Mesodermal cell (in vitro differentiated cells): ENCODE results near the gene HADHA. TPM values are rescaled to one million over a fixed set of nuclear protein-coding genes. Genes with fewer than 3 reads are reported as not detected.

Experiments
- H3K27ac ChIP-seq: 2 replicates; pipeline ENCODE4 v1.7.0; 2013; ENCODE audit warnings: mild to moderate bottlenecking, low read depth, low read length, moderate library complexity; ENCODE audit not compliant: severe bottlenecking
- H3K36me3 ChIP-seq: 2 replicates; pipeline ENCODE4 v1.7.1; 2013; ENCODE audit warnings: mild to moderate bottlenecking, low read length, moderate library complexity; ENCODE audit not compliant: control insufficient read depth, insufficient read depth
- H3K4me1 ChIP-seq: one replicate; pipeline ENCODE4 v1.7.1; 2013; ENCODE audit warnings: mild to moderate bottlenecking, low read length; ENCODE audit not compliant: insufficient read depth, control insufficient read depth, poor library complexity, severe bottlenecking
- H3K4me3 ChIP-seq: 2 replicates; pipeline ENCODE4 v1.7.0; 2013; ENCODE audit warnings: low read length, control low read depth, mild to moderate bottlenecking; ENCODE audit not compliant: insufficient read depth, poor library complexity, severe bottlenecking; ENCODE audit errors: extremely low read depth
- H3K9me3 ChIP-seq: 2 replicates; pipeline ENCODE4 v1.7.1; 2013; ENCODE audit warnings: mild to moderate bottlenecking, low read length, moderate library complexity; ENCODE audit not compliant: control insufficient read depth
- WGBS, 2 experiments: methylation state at CpG; one replicate each; pipeline ENCODE4 v1.1.5; 2013; ENCODE audit warnings: missing lambda C conversion rate in 2 of 2; ENCODE audit not compliant: insufficient coverage in 2 of 2; 5-methylcytosine and 5-hydroxymethylcytosine counted together
- polyA plus RNA-seq, 2 experiments: library from polyadenylated mRNA; stranded (reverse); fragments of 50-300 nt; gene quantifications; one replicate each; pipeline ENCODE4 v1.2.3, GENCODE V29; 2013

Gene HADHA
- polyA plus RNA-seq (2013, experiment 1 of 2), result 128 TPM
- 126 TPM for polyA plus RNA-seq (2013, experiment 2 of 2)

GRCh38 chr2:26244309-26245230, at the start of gene HADHA, which contains the start of gene HADHB:
TSS of gene HADHA (minus strand) at chr2:26244632. CDS start at chr2:26244596, 36 bp downstream.
TSS of gene HADHB (plus strand) at chr2:26244939. CDS start at chr2:26254255, 9,316 bp downstream.
- no peaks in the 10 kb centered on the region for H3K9me3 ChIP-seq
- H3K4me3 ChIP-seq, result peak within 1 kb of the TSS; percentile 91
- WGBS, 2 experiments, result 0% methylated on average over 37 to 49 of the region's 63 CpGs
- H3K27ac ChIP-seq, result peak within 1 kb of the TSS; percentile 99
- H3K4me1 ChIP-seq, result peaks cover 11% of the 10 kb centered on the region
- H3K36me3 ChIP-seq, result peaks cover 6% of the 10 kb centered on the region

DNA sequence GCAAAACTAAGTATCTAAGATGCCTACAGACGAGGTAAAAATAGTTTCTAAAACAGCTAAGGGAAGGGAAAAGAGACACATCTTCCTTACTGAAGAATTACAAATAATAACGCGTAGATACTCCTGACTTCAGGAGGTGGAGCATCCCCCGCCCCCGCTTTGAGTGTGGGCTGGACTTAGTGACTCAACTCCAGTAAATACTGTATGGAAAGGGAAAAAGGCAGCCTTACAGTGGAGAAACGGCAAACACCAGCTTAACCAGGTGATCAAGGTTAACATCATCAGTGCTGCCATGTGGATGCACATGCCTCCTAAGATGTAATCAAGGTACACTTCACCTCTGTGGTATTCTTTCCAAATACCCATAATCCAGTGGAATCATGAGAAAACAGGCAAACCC, 48.2 kb upstream of the HADHA start:
- Histone ChIP-seq H3K4me1 (no peaks in the 10 kb centered on the region), H3K36me3 (peaks cover 11% of the 10 kb centered on the region), H3K9me3 (no peaks in the 10 kb centered on the region), H3K27ac (no peak overlapping the region), H3K4me3 (no peak overlapping the region)
- WGBS, 2 experiments, result 63 to 80% methylated on average over 2 of the region's 6 CpGs

- no peaks in the 10 kb centered on the region for H3K4me1 ChIP-seq
- no peaks in the 10 kb centered on the region for H3K9me3 ChIP-seq
- no peak overlapping the region for H3K4me3 ChIP-seq
- no CpG with 5 or more reads among the region's 1 CpG for WGBS, 2 experiments
- H3K27ac ChIP-seq, result no peak overlapping the region
- peaks cover 35% of the 10 kb centered on the region for H3K36me3 ChIP-seq
Measured at GRCh38 chr2:26290001-26290400, 45.6 kb upstream of the HADHA start.

GRCh38 chr2:26285931-26286330, 41.5 kb upstream of the HADHA start:
- Histone ChIP-seq H3K36me3 (peaks cover 72% of the 10 kb centered on the region), H3K4me1 (peaks cover 6% of the 10 kb centered on the region), H3K27ac (no peak overlapping the region), H3K4me3 (no peak overlapping the region), H3K9me3 (no peaks in the 10 kb centered on the region)
- 85 to 100% methylated on average over 2 to 3 of the region's 3 CpGs for WGBS, 2 experiments

GRCh38 chr2:26284132-26284531, 39.7 kb upstream of the HADHA start:
- H3K4me3 ChIP-seq, result no peak overlapping the region
- peaks cover 6% of the 10 kb centered on the region for H3K4me1 ChIP-seq
- 78 to 88% methylated on average over 1 to 2 of the region's 3 CpGs for WGBS, 2 experiments
- peaks cover 87% of the 10 kb centered on the region for H3K36me3 ChIP-seq
- H3K9me3 ChIP-seq, result no peaks in the 10 kb centered on the region
- no peak overlapping the region for H3K27ac ChIP-seq

DNA sequence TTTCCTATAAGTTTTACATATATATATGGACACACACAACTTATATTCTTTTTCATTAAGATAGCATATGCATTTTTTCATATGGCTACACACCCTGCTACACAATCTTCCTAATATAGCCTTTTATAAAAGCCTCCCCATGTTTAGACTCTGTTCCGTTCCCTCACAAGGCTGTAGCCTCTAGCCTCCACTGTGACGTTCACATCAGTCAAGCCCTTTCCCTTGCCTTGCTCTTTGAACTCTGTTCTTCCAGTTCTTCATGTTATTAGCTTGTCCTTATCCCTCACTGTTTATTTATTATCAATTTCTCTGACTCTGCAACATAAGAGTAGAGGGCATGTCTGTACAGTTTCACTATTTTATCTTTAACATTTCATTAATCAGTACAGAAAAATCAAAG, 39.2 kb upstream of the HADHA start:
- H3K4me1 ChIP-seq, result peaks cover 6% of the 10 kb centered on the region
- H3K9me3 ChIP-seq, result no peaks in the 10 kb centered on the region
- H3K4me3 ChIP-seq, result no peak overlapping the region
- peaks cover 90% of the 10 kb centered on the region for H3K36me3 ChIP-seq
- no peak overlapping the region for H3K27ac ChIP-seq
- WGBS, 2 experiments, result 93 to 97% methylated on average over 2 of the region's 2 CpGs

DNA sequence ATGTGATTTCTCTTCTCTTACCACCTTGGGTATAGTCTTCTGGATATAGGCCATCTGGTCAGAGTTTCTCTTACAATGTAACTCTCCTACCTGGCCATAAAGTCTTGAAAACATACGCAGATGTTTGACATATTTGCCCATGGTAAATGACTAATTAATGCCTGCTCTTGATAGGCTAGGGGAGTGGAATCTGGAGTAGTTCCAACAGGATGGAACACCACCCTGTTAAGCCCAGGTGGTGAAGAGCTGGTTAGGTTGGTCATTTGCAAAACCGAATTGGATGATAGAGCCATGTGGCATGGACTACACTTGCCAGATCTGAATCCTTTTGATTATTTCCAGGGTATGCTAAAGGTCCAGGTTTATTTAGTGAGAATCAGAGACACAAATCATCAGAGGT, 36.8 kb upstream of the HADHA start:
- Histone ChIP-seq H3K4me3 (no peak overlapping the region), H3K36me3 (peaks cover 83% of the 10 kb centered on the region), H3K9me3 (no peaks in the 10 kb centered on the region), H3K27ac (no peak overlapping the region), H3K4me1 (peaks cover 6% of the 10 kb centered on the region)
- 100% methylated on average over 1 of the region's 2 CpGs for WGBS, 2 experiments

GRCh38 chr2:26279886-26280285, 35.5 kb upstream of the HADHA start:
- H3K4me3 ChIP-seq, result no peak overlapping the region
- H3K27ac ChIP-seq, result no peak overlapping the region
- WGBS, 2 experiments, result 100% methylated on average over 2 of the region's 3 CpGs; no CpG with 5 or more reads in 1 of the 2 experiments
- peaks cover 75% of the 10 kb centered on the region for H3K36me3 ChIP-seq
- no peaks in the 10 kb centered on the region for H3K9me3 ChIP-seq
- H3K4me1 ChIP-seq, result peaks cover 6% of the 10 kb centered on the region

GRCh38 chr2:26276484-26277227, 32.2 kb upstream of the HADHA start:
- Histone ChIP-seq H3K4me3 (no peak overlapping the region), H3K9me3 (no peaks in the 10 kb centered on the region), H3K36me3 (peaks cover 61% of the 10 kb centered on the region), H3K27ac (no peak overlapping the region), H3K4me1 (no peaks in the 10 kb centered on the region)
- 100% methylated on average over 2 of the region's 4 CpGs for whole genome bisulfite sequencing, 2 experiments

GRCh38 chr2:26274058-26274613, 29.7 kb upstream of the HADHA start:
- WGBS, 2 experiments, result 98% methylated on average over 5 of the region's 5 CpGs
- peaks cover 42% of the 10 kb centered on the region for H3K36me3 ChIP-seq
- no peaks in the 10 kb centered on the region for H3K4me1 ChIP-seq
- H3K9me3 ChIP-seq, result no peaks in the 10 kb centered on the region
- H3K4me3 ChIP-seq, result no peak overlapping the region
- H3K27ac ChIP-seq, result no peak overlapping the region
